GM19023 (cell line): Measurements from ENCODE around the gene FMO5.
"Not testable (repeated sequence)": the region's sequence is repeated elsewhere in the genome, so short reads cannot be mapped to it uniquely, and the experiment has no call there.

ENCODE experiments used
- ATAC-seq: cut with Tn5 transposase; IDR thresholded peaks from one replicate; pipeline ENCODE4 v1.9.1; 2021; ENCODE audit warnings: mild to moderate bottlenecking, moderate library complexity; ENCODE audit not compliant: unreplicated experiment

The FMO5 gene

DNA sequence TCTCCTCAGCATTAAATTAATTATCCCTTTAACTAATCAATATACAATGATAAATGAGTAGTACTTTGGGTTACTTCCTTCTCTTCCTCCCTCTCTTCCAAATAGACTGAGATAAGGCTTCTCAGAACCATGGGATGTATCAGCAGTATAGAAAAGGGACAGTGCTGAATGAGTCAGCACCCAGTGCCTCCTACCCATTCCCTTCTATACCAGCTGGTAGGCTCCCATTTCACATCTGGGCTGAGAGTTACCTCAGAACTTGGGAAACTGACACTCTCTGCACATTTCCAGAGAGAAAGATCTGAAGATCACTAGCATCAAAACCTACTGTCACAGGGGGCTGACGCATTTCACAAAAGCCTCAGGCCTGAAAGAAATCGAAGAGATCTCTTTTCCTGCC is 68.0 kb downstream of the FMO5 start:
- ATAC-seq = not testable (repeated sequence)

DNA sequence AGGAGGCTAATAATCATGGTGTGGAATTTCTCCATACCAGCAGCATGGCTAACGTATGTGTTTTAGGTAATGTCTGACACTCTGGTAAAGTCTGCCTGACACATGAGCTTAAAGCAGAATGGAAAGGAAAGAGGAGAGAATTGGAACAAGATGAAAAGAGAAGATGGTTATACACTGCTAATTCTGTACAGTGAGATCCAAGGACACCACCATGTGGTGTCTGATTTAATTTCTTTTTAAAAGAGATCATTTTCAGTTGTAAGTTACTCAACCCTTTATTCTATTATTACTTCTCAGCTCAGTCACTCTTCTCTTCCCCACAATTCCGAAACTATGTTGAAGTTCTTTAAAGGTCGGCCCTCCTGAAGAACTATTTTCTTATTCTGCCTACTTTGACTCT is 68.5 kb downstream of the FMO5 start:
- ATAC-seq = no peak

DNA sequence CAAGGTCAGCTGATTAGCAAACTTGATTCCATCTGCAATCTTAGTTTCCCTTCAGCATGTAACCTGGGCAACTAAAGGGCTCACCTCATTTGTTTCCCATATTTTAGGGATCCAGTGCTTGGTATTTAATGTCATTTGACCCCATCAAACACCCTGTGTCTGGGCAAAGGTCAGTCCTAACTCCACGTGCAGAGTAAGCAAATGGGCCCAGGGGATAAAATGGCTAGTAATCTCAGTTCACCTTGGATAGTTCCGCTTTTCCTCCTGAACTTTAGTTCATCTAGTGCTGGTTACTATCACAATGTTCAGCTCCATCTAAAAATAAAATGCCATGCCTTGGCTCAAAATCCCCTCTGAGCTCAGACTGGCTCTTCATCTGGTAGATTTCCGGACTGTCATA is 72.4 kb downstream of the FMO5 start:
- ATAC-seq = no peak

DNA sequence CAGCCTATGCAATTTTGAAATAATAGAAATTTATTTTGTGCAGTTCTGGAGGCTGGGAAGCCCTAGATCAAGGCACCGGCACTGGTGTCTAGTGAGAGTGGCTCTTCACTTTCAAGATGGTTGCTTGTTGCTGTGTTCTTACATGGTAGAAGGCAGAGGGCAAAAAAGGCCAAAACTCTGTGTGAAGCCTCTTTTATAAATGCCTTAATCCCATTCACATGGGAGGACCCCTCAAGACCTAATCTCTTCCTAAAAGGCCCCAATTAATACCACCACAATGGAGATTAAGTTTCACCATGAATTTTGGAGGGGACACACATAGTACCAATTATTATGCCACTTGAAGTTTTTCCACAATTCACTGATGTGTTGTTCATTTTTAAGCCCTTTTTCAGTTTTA is 73.9 kb downstream of the FMO5 start:
- ATAC-seq = no peak

DNA sequence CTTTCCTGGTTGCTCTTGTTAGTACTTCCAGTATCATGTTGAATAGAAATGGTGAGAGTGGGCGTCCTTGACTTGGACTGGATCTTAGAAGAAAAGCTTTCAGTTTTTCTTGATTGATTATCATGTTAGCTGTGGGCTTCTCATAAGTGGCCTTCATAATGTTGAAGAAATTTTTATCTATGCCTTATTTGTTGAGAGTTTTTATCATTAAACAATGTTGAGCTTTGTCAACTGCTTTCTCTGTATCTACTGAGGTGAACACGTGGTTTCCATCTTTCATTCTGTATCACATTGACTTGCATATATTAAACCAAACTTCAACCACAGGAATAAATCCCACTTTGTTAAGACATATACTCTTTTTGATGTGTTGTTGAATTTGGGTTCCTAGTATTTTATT is 82.3 kb downstream of the FMO5 start:
- no peak for ATAC-seq
